GM11168 (cell line): ENCODE measurements around the gene SLC5A8.
"Not testable (repeated sequence)": the region's sequence is repeated elsewhere in the genome, so short reads cannot be mapped to it uniquely, and the experiment has no call there.

Experiments used
- in situ Hi-C: fragments of 300-500 bp; cut with MboI; formaldehyde crosslinking; loops from one replicate; pipeline ENCODE4 v1.12.0; 2022; ENCODE audit warnings: low sequenced_read_pairs; ENCODE audit not compliant: unreplicated experiment

SLC5A8 gene

GRCh38 chr12:101173197-101173749 is 36.8 kb downstream of the SLC5A8 start:
- in situ Hi-C loops = no loop called here

- in situ Hi-C loops = no loop called here
Observed at GRCh38 chr12:101172316-101172715, 37.7 kb downstream of the SLC5A8 start.

- in situ Hi-C loops = no loop called here
Observed at GRCh38 chr12:101168001-101168400, 42.0 kb downstream of the SLC5A8 start.

GRCh38 chr12:101166866-101167265 is 43.2 kb downstream of the SLC5A8 start:
- in situ Hi-C loops = no loop called here

- in situ Hi-C loops = no loop called here
Observed at GRCh38 chr12:101165319-101165718, 44.7 kb downstream of the SLC5A8 start.

- in situ Hi-C loops = not testable (repeated sequence)
Observed at GRCh38 chr12:101145777-101146431, 64.1 kb downstream of the SLC5A8 start.

- in situ Hi-C loops = no loop called here
Observed at GRCh38 chr12:101127521-101128219, 82.4 kb downstream of the SLC5A8 start.

GRCh38 chr12:101117842-101118241 is 92.2 kb downstream of the SLC5A8 start:
- in situ Hi-C loops = no loop called here

GRCh38 chr12:101116911-101117310 is 93.1 kb downstream of the SLC5A8 start:
- in situ Hi-C loops = no loop called here

- in situ Hi-C loops = no loop called here
Observed at GRCh38 chr12:101115326-101115725, 94.7 kb downstream of the SLC5A8 start.

GRCh38 chr12:101111441-101111840 is 98.6 kb downstream of the SLC5A8 start:
- in situ Hi-C loops = no loop called here

- in situ Hi-C loops = no loop called here
Observed at GRCh38 chr12:101110866-101111265, 99.2 kb downstream of the SLC5A8 start.

GRCh38 chr12:101108130-101108529 is 101.9 kb downstream of the SLC5A8 start:
- in situ Hi-C loops = no loop called here

GRCh38 chr12:101107032-101107763 is 102.8 kb downstream of the SLC5A8 start:
- in situ Hi-C loops = no loop called here
